D721Med (cell line): ENCODE measurements around the gene CPHXL.

Experiments
- DNase-seq: peaks from one replicate; pipeline ENCODE4 v3.0.0; 2011; ENCODE audit warnings: low spot score; ENCODE audit not compliant: insufficient read length
- FAIRE-seq: peaks from 2 replicates; lab custom pipeline; 2011; peaks lifted over from hg19 to GRCh38; lab: Jason Lieb, UNC
- TF ChIP-seq, protein P1 (sequence below): IDR thresholded peaks from 2 replicates; pipeline ENCODE4 v1.5.1; 2012; ENCODE audit warnings: mild to moderate bottlenecking, control low read depth; ENCODE audit not compliant: insufficient read depth; ENCODE audit errors: missing control alignments

The CPHXL gene

GRCh38 chr16:75703306-75703705 lies 23.0 kb downstream of the CPHXL start:
- FAIRE-seq (no peak), DNase-seq (no peak)
- TF ChIP-seq, protein P1, sequence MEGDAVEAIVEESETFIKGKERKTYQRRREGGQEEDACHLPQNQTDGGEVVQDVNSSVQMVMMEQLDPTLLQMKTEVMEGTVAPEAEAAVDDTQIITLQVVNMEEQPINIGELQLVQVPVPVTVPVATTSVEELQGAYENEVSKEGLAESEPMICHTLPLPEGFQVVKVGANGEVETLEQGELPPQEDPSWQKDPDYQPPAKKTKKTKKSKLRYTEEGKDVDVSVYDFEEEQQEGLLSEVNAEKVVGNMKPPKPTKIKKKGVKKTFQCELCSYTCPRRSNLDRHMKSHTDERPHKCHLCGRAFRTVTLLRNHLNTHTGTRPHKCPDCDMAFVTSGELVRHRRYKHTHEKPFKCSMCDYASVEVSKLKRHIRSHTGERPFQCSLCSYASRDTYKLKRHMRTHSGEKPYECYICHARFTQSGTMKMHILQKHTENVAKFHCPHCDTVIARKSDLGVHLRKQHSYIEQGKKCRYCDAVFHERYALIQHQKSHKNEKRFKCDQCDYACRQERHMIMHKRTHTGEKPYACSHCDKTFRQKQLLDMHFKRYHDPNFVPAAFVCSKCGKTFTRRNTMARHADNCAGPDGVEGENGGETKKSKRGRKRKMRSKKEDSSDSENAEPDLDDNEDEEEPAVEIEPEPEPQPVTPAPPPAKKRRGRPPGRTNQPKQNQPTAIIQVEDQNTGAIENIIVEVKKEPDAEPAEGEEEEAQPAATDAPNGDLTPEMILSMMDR: no peak

DNA sequence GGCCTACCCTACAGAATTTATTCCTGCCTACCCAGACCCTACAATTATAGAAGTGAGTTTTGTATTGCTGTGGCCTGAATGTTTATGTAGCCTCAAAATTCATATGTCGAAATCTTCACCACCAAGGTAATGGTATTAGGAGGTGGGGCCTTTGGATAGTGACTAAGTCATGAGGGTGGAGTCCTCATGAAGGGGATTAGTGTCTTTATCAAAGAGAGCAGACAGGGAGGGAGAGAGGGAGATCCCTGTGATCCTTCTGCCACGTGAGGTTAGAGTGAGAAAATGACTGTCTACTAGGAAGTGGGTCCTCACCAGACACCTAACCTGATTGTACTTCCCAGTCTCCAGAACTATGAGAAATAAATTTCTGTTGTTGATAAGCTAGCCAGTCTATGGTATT lies 24.0 kb downstream of the CPHXL start:
- DNase-seq (no peak), FAIRE-seq (no peak)
- TF ChIP-seq, protein P1: no peak

DNA sequence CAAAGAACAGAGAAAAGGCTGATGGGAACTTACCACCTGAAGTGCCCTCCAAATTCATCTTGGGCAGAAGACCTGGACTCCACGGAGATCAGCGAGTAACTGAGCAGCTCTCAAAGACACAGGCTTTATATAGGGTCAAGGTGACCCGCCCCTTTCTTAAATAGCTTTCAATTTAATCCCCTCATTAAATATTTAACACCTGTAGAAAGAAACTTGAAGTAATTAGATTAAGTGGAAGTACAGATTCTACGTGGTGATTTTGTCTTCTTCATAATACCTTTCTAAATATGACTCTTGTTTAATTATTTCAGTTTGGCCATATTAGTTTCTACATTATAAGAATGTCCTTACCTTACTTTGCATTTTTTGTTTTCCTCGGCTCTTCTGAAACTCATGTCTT lies 24.9 kb downstream of the CPHXL start, which contains the start of gene DUXB:
Gene DUXB, minus strand, starts transcription at position 101 of the 400 bp plus-strand sequence. Its CDS starts 43 bp downstream, at position 58.
- FAIRE-seq (no peak), DNase-seq (no peak)
- TF ChIP-seq, protein P1: no peak

- FAIRE-seq: no peak
These were observed 28.7 kb downstream of the CPHXL start for GRCh38 chr16:75697571-75697970.

GRCh38 chr16:75695708-75696107 lies 30.6 kb downstream of the CPHXL start:
- no peak for DNase-seq
- TF ChIP-seq, protein P1: no peak
- FAIRE-seq: no peak

More at GRCh38 chr16:75697571-75697970, 28.7 kb downstream of the CPHXL start:
- TF ChIP-seq, protein P1: no peak
- DNase-seq: no peak

DNA sequence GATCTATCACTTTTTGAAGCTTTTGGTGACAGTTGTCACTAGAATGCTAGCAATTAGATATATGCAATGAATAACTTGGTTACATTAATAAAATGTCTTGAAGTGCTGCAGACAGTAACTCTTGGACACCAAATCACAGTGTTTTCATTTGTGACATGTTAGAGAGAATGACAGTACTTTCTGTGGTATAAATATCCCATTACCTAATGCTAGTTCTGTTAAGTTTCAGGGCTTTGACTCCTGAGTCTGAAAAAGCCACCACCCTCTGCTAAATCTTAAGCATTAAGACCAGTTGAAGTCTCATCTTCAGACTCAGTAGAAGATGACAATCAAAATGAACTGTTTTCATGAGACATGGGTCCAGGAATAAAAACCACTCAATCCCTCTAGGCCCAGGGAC lies 38.9 kb downstream of the CPHXL start:
- DNase-seq: no peak
- TF ChIP-seq, protein P1: no peak
- FAIRE-seq: no peak

DNA sequence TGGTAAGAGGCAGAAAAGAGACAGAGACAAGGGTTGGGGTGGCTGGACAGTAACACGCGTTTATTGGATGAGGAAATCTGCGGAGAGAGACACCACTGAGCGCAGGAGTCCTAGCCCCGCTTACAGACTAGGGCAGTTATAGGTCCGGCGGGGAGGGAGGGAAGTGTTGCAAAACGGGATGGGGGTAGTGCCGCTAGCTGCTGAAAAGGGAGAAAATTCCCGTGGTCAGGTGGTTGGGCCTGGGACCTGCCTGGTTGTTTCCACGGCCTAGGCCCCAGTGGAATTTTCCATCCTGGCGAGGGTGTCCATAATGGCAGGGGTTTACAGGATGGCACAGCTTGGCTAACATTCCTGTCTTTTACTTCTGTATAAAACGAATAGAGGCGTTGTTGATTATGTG lies 44.0 kb downstream of the CPHXL start:
- TF ChIP-seq, protein P1: no peak
- no peak for FAIRE-seq

More for the DNA sequence above, 44.0 kb downstream of the CPHXL start:
- no peak for DNase-seq
